ENCODE measurements around the gene CARS1.
A peak's percentile ranks its signal among the peaks of the same experiment; 100 is the strongest.
"Not testable (repeated sequence)": the region's sequence is repeated elsewhere in the genome, so short reads cannot be mapped to it uniquely, and the experiment has no call there.

CARS1 gene

DNA sequence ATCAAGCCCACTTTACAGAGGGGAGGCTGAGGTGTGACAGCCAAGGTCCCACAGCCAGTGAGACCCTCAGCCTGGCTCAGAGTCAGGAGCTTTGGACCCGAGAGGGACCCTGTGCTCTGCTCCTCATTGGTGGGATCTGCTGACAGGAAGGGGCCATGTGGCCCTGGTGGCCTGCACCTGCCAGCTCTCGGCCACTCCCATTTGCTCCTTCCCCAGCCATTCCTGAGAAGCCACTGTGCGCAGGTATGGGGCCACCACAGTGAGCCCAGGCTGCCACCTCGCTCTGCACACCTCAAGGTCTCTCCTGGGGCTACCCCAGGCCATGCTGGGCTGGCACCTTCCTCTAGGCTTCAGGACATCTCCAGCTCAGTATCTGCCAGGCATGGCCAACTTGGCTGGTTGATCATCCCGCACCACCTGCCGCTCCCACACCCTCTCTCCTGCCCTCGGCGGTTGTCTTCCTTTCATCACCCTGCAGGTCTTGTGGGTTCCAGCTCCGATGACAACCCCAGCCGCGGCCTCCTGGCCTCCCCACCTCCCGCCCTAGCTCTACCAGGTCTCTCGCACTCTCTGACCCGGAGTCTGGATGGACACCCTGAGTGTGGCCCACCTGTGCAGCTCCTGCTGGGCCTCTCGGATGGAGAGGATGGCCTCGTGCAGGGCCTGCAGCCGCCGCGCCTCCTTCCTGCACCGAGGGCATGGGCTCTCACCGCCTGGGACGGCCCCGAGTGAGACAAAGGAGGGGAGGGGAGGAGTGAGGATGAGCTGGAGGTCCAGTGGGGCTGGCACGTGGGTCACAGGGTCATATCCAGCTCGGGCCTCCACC lies 32.2 kb upstream of the CARS1 start:
- no peak for DNase-seq

DNA sequence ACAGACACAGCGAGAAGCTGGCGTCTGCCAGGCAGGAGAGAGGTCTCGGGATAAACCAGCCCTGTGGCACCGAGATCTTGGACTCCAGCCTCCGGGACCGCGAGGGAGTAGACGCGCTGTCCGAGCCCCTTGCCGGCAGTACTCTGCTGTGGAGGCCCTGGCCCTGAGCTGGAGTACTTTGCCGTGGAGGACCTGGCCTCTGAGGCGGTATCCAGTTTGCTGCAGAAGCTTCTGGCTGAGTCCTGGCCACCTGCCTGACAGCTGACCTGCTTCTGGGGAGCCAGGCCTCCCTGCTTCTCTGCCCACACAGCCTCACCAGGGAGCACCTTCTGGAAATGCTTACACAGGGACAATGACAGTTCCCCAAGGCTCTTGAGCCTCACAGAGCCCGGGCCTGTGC lies 31.6 kb upstream of the CARS1 start:
- DNase-seq, result no peak

DNA sequence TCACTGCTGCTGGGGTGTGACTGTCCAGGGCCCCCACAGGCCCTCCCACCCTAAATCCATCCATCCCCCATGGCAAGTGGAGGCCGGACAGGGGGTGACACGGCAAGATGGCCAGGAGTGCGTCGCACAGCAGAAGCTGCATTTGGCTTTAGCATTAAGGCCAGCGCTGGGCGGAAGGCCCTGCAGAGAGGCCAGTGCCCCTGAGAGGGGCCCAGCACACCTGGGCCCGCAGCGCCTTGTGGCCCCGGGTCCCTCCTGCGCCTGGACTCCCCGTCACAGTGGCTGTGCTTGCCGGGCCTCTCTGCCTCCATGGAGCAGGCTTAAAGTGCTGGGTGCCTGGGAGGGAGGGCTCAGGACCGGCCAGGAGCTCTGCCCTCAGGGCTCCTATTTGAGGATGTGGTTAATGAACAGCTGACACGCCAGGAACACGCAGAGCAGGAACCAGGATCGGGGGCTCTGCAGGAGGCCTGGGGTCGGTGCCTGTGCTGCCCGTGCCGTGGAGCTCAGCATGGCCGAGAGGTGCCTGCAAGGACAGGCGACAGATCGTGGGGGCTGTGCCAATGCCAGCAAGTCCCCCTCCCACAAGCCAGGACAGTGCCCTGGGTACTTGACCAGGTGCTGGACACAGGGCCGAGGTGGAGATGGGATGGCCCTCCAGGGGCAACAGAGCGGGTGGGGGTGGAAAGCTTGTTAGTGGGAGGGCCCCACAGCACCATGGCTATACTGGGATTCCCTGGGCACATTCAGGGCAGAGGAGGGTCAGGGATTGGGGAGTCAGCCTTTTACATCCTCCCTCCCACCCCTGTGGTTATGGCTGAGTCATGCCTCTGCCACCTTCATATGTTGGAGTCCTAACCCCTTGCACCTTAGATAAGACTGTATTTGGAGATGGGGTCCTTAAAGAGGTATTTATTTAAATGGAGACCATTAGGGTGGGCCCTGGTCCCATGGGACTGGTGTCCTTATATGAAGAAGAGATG lies 30.9 kb upstream of the CARS1 start:
- no peak for DNase-seq

DNA sequence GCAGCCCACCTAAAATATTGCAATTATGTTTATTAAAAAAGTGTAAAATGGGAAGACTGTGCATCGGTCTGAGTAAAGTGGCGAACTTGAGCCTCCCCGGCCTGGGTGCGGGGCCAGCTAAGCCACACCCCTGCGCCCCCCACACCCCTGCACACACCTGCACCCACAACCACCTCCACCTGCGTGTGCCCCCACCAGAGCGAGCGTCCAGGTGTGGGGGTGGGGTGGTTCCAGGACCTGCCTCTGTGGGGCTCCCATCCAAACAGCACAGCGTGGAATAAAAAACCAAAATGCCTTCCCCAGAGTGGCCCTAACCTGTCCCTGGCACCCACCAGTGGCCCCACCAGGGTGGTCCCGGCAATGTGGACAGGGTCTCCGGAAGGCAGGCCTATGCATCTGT lies 30.1 kb upstream of the CARS1 start:
- DNase-seq, result no peak

DNA sequence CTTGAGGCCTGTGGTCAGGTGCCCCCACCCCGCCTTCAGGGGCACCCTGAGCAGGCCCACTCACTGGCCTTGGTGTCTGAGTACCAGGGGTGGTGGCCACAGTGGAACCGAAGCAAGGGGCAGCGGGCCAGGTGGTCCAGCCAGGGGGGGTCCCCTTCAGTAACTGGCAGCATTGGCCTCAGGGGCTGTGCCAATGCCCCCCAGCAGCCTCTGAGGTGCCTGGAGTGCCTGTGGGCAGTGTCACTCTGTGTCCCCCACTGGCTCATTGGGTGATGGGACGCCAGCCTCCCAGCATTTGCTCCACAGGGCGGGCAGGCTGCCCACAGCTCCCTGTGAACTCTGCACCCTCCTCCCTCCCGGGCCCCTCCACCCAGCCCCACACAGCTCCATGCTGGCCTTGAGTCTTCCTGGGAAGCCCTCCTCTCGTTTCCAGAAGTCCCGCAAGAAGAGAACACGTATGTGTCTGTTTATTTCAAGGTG lies 29.5 kb upstream of the CARS1 start:
- no peak for DNase-seq

DNA sequence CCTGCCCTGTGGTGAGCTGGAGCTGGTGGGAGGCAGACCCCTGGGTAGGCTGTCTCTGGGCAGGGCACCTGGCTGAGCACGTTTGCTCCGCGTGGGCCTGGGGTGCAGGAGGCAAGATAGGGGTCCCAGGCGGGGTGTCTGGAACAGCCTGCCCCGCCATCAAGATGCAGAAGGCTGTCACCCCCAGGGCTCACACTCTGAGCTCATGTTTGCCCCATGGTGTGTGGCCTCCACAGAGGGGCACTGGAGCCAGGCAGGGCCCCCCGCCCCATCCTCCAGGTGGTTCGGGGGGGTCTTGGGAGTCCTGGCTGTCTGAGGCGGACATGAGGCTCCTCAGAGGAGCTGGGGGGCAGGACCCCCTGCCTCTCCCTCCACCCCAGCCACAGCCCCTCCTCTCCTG lies 28.9 kb upstream of the CARS1 start:
- DNase-seq, result no peak

DNA sequence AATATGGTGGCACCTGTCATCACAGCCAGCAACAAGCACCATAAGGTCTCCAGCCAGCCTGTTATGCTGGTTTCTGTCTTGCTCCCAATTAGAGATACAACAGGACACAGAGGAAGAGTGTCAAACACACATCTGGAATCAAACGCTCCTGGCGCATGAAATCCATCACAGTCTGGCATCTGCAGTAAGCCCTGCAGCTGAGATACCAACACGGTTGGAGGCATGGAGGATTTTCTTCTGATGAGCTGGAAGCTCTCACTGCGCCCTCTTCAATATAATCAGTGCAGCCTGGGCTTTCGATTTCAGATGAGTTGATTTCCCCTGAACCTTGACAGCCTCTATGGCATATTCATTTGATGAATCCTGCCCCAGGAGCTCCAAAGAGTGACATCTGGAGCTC lies 27.8 kb upstream of the CARS1 start:
- DNase-seq, result no peak

DNA sequence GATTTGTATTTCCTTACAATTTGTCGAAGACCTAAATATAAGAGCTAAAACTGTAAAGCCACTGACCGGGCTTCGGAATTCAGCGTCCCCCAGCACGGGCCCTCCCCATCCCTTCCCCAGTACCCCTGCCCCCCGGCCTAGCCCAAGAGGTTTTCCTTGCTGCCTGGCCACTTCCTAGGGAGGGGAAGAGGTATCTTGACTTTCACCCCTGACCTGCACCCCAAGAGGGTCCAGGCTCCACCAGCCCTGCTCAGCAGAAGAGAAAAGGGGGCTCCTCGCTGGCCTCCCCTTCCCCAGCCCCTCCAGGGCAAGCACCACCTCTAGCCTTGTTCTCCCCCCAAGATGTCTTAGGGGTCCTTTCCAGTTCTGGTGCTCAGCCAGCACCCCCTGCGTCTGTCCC lies 26.1 kb upstream of the CARS1 start:
- DNase-seq, result no peak

DNA sequence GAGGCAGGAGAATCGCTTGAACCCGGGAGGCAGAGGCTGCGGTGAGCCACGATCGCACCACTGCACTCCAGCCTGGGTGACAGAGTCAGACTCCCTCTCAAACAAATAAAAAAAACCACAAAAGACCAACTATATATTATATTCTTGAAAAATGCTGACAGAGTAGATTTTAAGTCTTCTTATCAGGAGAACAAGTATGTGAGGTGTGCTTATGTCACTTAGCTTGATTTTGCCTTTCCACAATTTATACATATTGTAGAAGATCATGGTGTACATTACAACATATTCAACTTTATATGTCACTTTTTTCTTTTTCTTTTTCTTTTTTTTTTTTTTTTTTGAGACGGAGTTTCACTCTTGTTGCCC lies 24.1 kb upstream of the CARS1 start:
- no peak for DNase-seq

DNA sequence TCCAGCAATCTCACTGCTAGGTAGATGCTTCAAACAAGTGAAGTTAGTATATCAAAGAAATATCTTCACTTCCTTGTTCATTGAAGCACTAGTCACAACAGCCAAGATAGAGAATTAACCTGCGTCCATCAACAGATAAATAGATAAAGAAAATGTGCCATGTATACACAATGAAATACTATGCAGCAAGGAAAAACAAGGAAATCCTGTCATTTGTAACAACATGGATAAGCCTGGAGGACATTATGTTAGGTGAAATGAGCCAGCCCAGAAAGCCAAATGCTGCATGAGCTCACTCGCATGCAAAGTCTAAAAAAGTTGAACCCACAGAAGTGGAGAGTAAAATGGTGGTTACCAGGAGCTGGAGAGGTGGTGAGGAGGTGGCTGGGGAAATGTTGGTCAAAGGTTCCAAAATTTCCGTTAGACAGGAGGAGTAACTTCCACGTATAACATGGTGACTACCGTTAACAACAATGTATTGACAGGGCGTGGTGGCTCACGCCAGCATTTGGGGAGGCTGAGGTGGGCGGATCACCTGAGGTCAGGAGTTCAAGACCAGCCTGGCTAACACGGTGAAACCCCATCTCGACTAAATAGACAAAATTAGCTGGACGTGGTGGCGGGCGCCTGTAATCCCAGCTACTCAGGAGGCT lies 23.6 kb upstream of the CARS1 start:
- DNase-seq, result no peak

DNA sequence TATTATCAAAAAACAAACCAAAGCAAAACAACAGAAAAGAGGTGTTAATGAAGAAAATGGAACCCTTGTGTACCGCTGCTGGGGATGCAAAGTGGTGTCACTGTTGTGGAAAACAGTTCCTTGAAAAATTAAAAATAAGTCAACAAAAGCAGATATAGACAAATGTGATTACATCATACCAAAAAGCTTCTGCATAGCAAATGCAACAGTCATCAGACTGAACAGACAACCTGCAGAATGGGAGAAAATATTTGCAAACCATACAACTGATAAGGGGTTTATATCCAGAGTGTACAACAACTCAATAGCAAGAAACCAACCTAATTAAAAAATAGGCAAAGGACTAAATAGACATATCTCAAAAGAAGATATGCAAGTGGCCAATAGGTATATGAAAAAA lies 22.9 kb upstream of the CARS1 start:
- DNase-seq, result no peak

DNA sequence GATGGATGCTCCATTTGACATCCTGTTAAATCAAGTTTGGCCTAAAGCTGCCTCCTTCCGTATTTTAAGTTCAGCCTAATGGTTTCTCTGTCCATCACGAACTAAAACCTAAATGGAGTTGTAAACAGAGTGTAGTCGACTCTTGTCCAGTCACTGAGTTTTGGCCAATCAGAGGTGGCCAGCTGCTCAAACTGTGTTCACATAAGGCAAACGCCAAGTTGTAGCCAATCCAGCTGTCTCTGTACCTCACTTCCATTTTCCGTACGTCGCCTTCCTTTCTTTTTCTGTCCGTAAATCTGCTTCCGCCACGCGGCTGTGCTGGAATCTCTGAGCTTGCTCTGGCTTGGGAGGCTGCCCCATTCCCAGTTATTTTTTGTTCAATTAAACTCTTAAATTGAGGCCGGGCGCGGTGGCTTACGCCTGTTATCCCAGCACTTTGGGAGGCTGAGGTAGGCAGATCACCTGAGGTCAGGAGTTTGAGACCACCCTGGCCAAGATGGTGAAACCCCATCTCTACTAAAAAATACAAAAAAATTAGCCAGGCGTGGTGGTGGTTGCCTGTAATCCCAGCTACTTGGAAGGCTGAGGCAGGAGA lies 20.7 kb upstream of the CARS1 start:
- DNase-seq, result no peak

DNA sequence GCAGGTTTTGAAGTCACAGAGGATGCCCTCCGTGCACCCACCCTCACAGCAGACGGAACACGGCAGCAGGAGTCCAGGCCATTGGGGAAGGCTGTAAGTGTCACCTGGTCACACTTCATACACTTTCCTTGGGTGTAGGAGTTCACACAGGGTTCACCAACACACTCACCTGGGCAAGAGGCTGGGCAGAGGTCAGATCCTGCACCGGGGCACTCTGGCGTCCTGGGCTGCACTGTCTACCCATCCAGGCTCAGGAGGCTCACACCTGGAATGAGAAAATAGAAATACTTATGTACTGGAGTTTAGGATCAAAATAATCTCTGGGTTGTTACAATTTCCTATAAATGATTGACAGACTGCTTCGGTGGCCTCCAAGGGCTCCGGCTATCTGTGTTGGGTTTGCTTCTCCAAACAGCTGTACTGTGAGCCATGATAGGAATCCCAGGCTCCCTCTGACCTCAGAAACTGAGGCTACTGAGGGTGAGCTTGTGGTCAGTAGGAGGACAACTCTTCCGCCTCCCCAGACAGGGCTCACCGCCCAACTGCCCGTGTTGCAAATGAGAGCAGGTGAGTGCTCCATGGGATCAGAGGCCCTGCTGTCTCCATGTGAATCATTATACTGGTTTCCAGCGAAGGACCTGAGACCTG lies 20.1 kb upstream of the CARS1 start:
- DNase-seq, result no peak

DNA sequence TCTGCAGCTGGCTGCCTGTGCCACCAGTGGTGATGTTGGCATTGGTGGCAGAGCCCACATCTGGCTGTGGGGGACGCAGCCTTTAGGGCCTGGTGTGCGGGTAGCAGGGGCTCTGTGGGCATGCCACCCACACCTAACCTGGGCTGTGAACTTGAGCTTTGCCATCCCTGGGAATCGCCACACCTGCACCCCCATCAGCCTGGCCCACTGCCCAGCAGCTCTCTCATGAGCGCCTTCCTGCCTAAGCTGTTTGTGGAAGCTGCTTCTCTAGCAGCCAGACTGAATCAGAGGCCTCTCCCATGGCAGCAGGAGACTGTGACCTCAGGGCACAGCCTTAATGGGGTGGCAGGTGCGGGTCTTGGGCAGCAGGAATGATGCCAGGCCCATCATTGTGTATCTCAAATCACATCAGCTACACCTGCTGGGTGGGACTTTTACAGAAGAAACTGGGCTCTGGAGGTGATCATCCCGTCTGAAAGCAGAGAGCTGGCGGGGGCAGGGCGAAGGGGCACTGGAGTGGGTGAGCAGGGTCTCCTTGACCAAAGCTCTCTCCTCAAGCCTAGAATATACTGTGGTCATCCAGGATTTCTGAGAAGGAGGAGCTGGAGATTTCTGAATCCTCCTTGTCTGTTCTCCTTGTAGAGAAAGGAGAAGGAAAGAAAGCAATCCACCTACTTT lies 17.8 kb upstream of the CARS1 start:
- DNase-seq, result peak; percentile 47

DNA sequence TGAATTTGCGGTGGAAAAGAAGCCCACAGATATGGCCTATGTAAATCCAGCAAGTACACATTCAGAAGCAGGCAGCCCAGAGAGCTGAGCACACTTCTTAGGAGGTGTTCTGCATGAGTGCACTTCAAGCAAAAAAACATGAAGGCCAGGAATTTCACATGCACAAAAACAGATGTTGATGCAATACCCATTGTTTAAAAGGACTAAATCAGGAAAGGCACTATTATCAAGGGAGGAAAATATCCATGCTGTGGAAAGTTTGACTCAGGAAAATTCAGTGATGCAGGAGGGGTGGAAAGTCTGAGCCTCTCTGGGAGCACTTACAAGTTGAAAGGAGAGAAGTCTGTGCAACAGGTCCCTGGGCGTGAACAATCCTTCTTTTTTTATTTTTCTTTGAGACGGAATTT lies 15.8 kb upstream of the CARS1 start:
- DNase-seq, result no peak

DNA sequence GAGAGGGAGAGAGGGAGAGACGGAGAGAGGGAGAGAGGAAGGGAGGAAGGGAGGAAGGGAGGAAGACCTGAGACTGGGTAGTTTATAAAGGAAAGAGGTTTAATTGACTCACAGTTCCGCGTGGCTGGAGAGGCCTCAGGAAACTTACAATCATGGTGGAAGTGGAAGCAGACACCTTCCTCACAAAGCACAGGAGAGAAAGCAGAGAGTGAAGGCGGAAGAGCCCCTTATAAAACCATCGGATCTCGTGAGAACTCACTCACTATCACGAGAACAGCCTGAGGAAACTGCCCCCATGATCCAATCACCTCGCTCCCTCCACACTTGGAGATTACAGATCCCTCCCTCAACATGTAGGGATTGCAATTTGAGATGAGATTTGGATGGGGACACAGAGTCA lies 12.2 kb upstream of the CARS1 start:
- no peak for DNase-seq

DNA sequence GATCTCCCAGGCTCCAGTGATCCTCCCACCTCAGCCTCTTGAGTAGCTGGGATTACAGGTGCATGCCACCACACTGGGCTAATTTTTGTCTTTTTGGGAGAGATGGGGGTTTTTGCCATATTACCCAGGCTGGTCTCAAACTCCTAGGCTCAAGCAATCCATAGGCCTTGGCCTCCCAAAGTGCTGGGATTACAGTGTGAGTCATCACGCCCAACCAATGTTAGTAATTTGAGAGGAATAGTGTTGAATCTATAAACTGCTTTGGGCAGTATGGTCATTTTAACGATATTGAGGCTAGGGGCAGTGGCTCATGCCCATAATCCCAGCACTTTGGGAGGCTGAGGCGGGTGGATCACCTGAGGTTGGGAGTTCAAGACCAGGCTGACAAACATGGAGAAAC lies 9.1 kb upstream of the CARS1 start:
- DNase-seq, result not testable (repeated sequence)

DNA sequence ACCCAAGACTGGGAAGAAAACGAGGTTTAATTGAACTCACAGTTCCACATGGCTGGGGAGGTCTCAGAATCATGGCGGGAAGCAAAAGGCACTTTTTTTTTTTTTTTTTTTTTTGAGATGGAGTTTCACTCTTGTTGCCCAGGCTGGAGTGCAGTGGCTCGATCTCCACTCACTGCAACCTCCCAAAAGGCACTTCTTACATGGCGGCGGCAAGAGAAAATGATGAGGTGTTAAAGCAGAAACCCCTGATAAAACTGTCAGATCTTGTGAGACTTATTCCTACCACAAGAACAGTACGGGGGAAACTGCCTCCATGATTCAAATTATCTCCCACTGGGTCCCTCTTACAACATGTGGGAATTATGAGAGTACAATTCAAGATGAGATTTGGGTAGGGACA lies 7.5 kb upstream of the CARS1 start:
- not testable (repeated sequence) for DNase-seq

DNA sequence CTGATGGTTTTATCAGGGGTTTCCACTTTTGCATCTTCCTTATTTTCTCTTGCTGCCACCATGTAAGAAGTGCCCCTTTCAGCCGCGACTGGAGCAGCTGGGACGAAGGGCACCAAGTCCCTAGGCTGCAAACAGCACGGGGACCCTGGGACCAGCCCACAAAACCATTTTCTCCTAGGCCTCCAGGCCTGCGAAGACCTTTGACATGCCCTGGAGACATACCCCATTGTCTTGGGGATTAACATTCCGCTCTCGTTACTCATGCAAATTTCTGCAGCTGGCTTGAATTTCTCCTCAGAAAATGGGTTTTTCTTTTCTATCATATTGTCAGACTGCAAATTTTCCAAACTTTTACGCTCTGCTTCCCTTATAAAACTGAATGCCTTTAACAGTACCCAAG lies 6.7 kb upstream of the CARS1 start:
- not testable (repeated sequence) for DNase-seq

DNA sequence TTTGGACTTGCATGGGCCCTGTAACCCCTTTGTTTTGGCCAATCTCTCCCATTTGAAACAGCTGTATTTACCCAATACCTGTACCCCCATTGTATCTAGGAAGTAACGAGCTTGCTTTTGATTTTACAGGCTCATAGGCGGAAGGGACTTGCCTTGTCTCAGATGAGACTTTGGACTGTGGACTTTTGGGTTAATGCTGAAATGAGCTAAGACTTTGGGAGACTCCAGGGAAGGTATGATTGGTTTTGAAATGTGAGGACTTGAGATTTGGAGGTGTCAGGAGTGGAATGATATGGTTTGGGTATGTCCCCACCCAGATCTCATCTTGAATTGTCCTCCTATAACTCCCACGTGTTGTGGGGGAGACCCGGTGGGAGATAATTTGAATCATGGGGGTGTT lies 6.2 kb upstream of the CARS1 start:
- DNase-seq, result not testable (repeated sequence)

DNA sequence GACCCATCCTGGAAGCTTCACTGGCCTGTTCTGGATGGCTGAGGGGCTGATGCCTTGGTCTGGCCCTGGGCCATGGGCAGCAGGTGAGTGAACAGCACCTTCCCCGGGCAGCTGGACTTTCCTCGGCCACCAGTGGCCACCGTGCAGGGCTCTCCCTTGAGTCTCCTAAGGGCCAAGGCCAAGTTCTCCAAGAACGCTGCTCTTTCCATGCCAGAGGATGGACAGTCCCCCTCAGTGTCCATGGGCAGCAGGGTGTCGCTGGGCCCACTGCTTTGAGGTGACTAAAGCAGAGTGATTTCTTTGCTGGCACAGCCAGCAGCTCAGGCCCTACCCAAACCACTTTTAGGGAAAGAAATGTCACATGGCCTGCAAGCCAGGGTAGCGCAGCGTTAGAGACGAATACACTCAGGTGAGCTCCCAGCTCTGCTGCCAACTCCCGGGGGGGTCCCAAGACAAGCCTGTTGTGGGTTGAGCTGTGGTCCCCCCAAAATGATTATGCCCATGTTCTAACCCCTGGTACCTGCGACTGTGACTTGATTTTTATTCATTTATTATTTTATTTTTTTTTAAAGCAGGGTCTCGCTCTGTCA lies 3.3 kb upstream of the CARS1 start:
- no peak for DNase-seq

All from NCI-H748 treated with DMSO at 0.1 percent for 48 hours (cell line).